ENCODE data around the gene RAB11A.

Gene RAB11A

GRCh38 chr15:65925338-65925737, 56.0 kb downstream of the RAB11A start:
- Histone ChIP-seq H3K36me3 (ENCODE audit: control insufficient read depth in 1 of 2, insufficient read depth in 2 of 2, low read depth in 1 of 2, low read length in 2 of 2) (peaks cover 0 to 4% of the 10 kb centered on the region in 2 experiments), H3K18ac (ENCODE audit: low read depth in 1 of 2, low read length in 2 of 2) (no peak overlapping the region), H4K91ac (ENCODE audit: low read length) (no peak overlapping the region), H3K4me2 (ENCODE audit: low read length, poor library complexity, severe bottlenecking) (no peak overlapping the region), H3K14ac (ENCODE audit: low read length in 2 of 2) (no peak overlapping the region), H3K4me3 (ENCODE audit: insufficient read depth in 1 of 2, low read depth in 1 of 2, low read length in 2 of 2) (no peak overlapping the region), H3K79me1 (replicated peaks; ENCODE audit: low read length, poor library complexity, severe bottlenecking) (no peaks in the 10 kb centered on the region), H2BK15ac (ENCODE audit: low read depth, poor library complexity, severe bottlenecking) (no peak overlapping the region), H3K23ac (ENCODE audit: low read length in 2 of 2) (no peak overlapping the region), H2AK5ac (ENCODE audit: low read length, severe bottlenecking) (no peak overlapping the region), H2BK12ac (ENCODE audit: low read length in 2 of 2) (no peak overlapping the region), H3K4ac (ENCODE audit: low read depth in 1 of 2, low read length in 2 of 2) (no peak overlapping the region), H2BK5ac (ENCODE audit: low read depth, low read length, poor library complexity, severe bottlenecking) (no peak overlapping the region), H2AFZ (ENCODE audit: low read depth, low read length) (no peak overlapping the region), H2BK120ac (ENCODE audit: low read depth, low read length) (no peak overlapping the region), H4K8ac (ENCODE audit: low read length) (no peak overlapping the region), H3K9me3 (ENCODE audit: control insufficient read depth, low read length) (no peaks in the 10 kb centered on the region), H3K9ac (ENCODE audit: low read length) (no peak overlapping the region), H3K27ac (ENCODE audit: low read length, poor library complexity, severe bottlenecking) (no peak overlapping the region), H3K27me3 (ENCODE audit: control insufficient read depth in 1 of 2, insufficient read depth in 1 of 2, low read length in 2 of 2) (peaks cover 0 to 4% of the 10 kb centered on the region in 2 experiments), H3K4me1 (ENCODE audit: control insufficient read depth, insufficient read depth, low read depth, low read length) (no peaks in the 10 kb centered on the region)
- DNase-seq = no peak
- WGBS = 75% methylated on average over 1 of the region's 1 CpG

GRCh38 chr15:65926459-65926858, 57.2 kb downstream of the RAB11A start:
- Histone ChIP-seq H3K36me3 (ENCODE audit: control insufficient read depth in 1 of 2, insufficient read depth in 2 of 2, low read depth in 1 of 2, low read length in 2 of 2) (peaks cover 0 to 4% of the 10 kb centered on the region in 2 experiments), H3K18ac (ENCODE audit: low read depth in 1 of 2, low read length in 2 of 2) (no peak overlapping the region), H3K23ac (ENCODE audit: low read length in 2 of 2) (no peak overlapping the region), H2BK12ac (ENCODE audit: low read length in 2 of 2) (no peak overlapping the region), H4K91ac (ENCODE audit: low read length) (no peak overlapping the region), H3K14ac (ENCODE audit: low read length in 2 of 2) (no peak overlapping the region), H3K9me3 (ENCODE audit: control insufficient read depth, low read length) (no peaks in the 10 kb centered on the region), H3K79me1 (replicated peaks; ENCODE audit: low read length, poor library complexity, severe bottlenecking) (no peaks in the 10 kb centered on the region), H3K4me1 (ENCODE audit: control insufficient read depth, insufficient read depth, low read depth, low read length) (no peaks in the 10 kb centered on the region), H4K8ac (ENCODE audit: low read length) (no peak overlapping the region), H3K4me3 (ENCODE audit: insufficient read depth in 1 of 2, low read depth in 1 of 2, low read length in 2 of 2) (no peak overlapping the region), H3K9ac (ENCODE audit: low read length) (no peak overlapping the region), H3K4me2 (ENCODE audit: low read length, poor library complexity, severe bottlenecking) (no peak overlapping the region), H2BK120ac (ENCODE audit: low read depth, low read length) (no peak overlapping the region), H2AK5ac (ENCODE audit: low read length, severe bottlenecking) (no peak overlapping the region), H3K27ac (ENCODE audit: low read length, poor library complexity, severe bottlenecking) (no peak overlapping the region), H2AFZ (ENCODE audit: low read depth, low read length) (no peak overlapping the region), H3K4ac (ENCODE audit: low read depth in 1 of 2, low read length in 2 of 2) (no peak overlapping the region), H2BK15ac (ENCODE audit: low read depth, poor library complexity, severe bottlenecking) (no peak overlapping the region), H2BK5ac (ENCODE audit: low read depth, low read length, poor library complexity, severe bottlenecking) (no peak overlapping the region), H3K27me3 (ENCODE audit: control insufficient read depth in 1 of 2, insufficient read depth in 1 of 2, low read length in 2 of 2) (peaks cover 0 to 4% of the 10 kb centered on the region in 2 experiments)
- WGBS = 100% methylated on average over 1 of the region's 1 CpG
- DNase-seq = no peak

GRCh38 chr15:65926899-65927298, 57.6 kb downstream of the RAB11A start:
- no peaks in the 10 kb centered on the region for H3K9me3 ChIP-seq (ENCODE audit: control insufficient read depth, low read length)
- WGBS = 100% methylated on average over 1 of the region's 1 CpG
- no peak overlapping the region for H2AK5ac ChIP-seq (ENCODE audit: low read length, severe bottlenecking)

GRCh38 chr15:65927545-65927944, 58.3 kb downstream of the RAB11A start:
- H2BK5ac ChIP-seq (ENCODE audit: low read depth, low read length, poor library complexity, severe bottlenecking) = no peak overlapping the region
- no peak overlapping the region for H2AK5ac ChIP-seq (ENCODE audit: low read length, severe bottlenecking)
- H2BK120ac ChIP-seq (ENCODE audit: low read depth, low read length) = no peak overlapping the region
- H3K14ac ChIP-seq (ENCODE audit: low read length in 2 of 2) = no peak overlapping the region
- H2AFZ ChIP-seq (ENCODE audit: low read depth, low read length) = no peak overlapping the region
- H3K27ac ChIP-seq (ENCODE audit: low read length, poor library complexity, severe bottlenecking) = no peak overlapping the region
- no peak overlapping the region for H4K91ac ChIP-seq (ENCODE audit: low read length)
- H3K9ac ChIP-seq (ENCODE audit: low read length) = no peak overlapping the region
- no peak overlapping the region for H4K8ac ChIP-seq (ENCODE audit: low read length)
- H3K36me3 ChIP-seq (ENCODE audit: control insufficient read depth in 1 of 2, insufficient read depth in 2 of 2, low read depth in 1 of 2, low read length in 2 of 2) = no peaks in the 10 kb centered on the region
- H3K27me3 ChIP-seq (ENCODE audit: control insufficient read depth in 1 of 2, insufficient read depth in 1 of 2, low read length in 2 of 2) = peaks cover 3 to 5% of the 10 kb centered on the region in 2 experiments
- no peak overlapping the region for H3K4me3 ChIP-seq (ENCODE audit: insufficient read depth in 1 of 2, low read depth in 1 of 2, low read length in 2 of 2)
- no peak overlapping the region for H3K18ac ChIP-seq (ENCODE audit: low read depth in 1 of 2, low read length in 2 of 2)
- no peak overlapping the region for H3K4ac ChIP-seq (ENCODE audit: low read depth in 1 of 2, low read length in 2 of 2)
- no peaks in the 10 kb centered on the region for H3K79me1 ChIP-seq (replicated peaks; ENCODE audit: low read length, poor library complexity, severe bottlenecking)
- H3K23ac ChIP-seq (ENCODE audit: low read length in 2 of 2) = no peak overlapping the region
- 83% methylated on average over 2 of the region's 2 CpGs for WGBS
- H3K4me1 ChIP-seq (ENCODE audit: control insufficient read depth, insufficient read depth, low read depth, low read length) = no peaks in the 10 kb centered on the region
- H2BK15ac ChIP-seq (ENCODE audit: low read depth, poor library complexity, severe bottlenecking) = no peak overlapping the region
- H3K9me3 ChIP-seq (ENCODE audit: control insufficient read depth, low read length) = no peaks in the 10 kb centered on the region
- DNase-seq = no peak
- H2BK12ac ChIP-seq (ENCODE audit: low read length in 2 of 2) = no peak overlapping the region
- no peak overlapping the region for H3K4me2 ChIP-seq (ENCODE audit: low read length, poor library complexity, severe bottlenecking)

More at GRCh38 chr15:65926899-65927298, 57.6 kb downstream of the RAB11A start:
- Histone ChIP-seq H3K27me3 (ENCODE audit: control insufficient read depth in 1 of 2, insufficient read depth in 1 of 2, low read length in 2 of 2) (peaks cover 0 to 7% of the 10 kb centered on the region in 2 experiments), H3K18ac (ENCODE audit: low read depth in 1 of 2, low read length in 2 of 2) (no peak overlapping the region), H3K4me1 (ENCODE audit: control insufficient read depth, insufficient read depth, low read depth, low read length) (no peaks in the 10 kb centered on the region), H3K36me3 (ENCODE audit: control insufficient read depth in 1 of 2, insufficient read depth in 2 of 2, low read depth in 1 of 2, low read length in 2 of 2) (peaks cover 0 to 4% of the 10 kb centered on the region in 2 experiments), H3K27ac (ENCODE audit: low read length, poor library complexity, severe bottlenecking) (no peak overlapping the region), H2BK15ac (ENCODE audit: low read depth, poor library complexity, severe bottlenecking) (no peak overlapping the region), H3K23ac (ENCODE audit: low read length in 2 of 2) (no peak overlapping the region), H2BK12ac (ENCODE audit: low read length in 2 of 2) (no peak overlapping the region), H3K4me2 (ENCODE audit: low read length, poor library complexity, severe bottlenecking) (no peak overlapping the region), H3K79me1 (replicated peaks; ENCODE audit: low read length, poor library complexity, severe bottlenecking) (no peaks in the 10 kb centered on the region), H3K9ac (ENCODE audit: low read length) (no peak overlapping the region), H2BK5ac (ENCODE audit: low read depth, low read length, poor library complexity, severe bottlenecking) (no peak overlapping the region), H2BK120ac (ENCODE audit: low read depth, low read length) (no peak overlapping the region), H2AFZ (ENCODE audit: low read depth, low read length) (no peak overlapping the region), H4K91ac (ENCODE audit: low read length) (no peak overlapping the region), H4K8ac (ENCODE audit: low read length) (no peak overlapping the region), H3K4ac (ENCODE audit: low read depth in 1 of 2, low read length in 2 of 2) (no peak overlapping the region), H3K14ac (ENCODE audit: low read length in 2 of 2) (no peak overlapping the region), H3K4me3 (ENCODE audit: insufficient read depth in 1 of 2, low read depth in 1 of 2, low read length in 2 of 2) (no peak overlapping the region)
- no peak for DNase-seq

Measured in mesenchymal stem cell (in vitro differentiated cells and primary cell).